ENCODE results near the gene CYP4B1. TPM values are rescaled to one million over a fixed set of nuclear protein-coding genes. Genes with fewer than 3 reads are reported as not detected.

CYP4B1 gene
- total and polyA plus RNA-seq, 10 of the 15 experiments (the other 5 are each of a cell fraction or from before 2014, with no cell fraction given) = 0.38 TPM; not detected in 9

DNA sequence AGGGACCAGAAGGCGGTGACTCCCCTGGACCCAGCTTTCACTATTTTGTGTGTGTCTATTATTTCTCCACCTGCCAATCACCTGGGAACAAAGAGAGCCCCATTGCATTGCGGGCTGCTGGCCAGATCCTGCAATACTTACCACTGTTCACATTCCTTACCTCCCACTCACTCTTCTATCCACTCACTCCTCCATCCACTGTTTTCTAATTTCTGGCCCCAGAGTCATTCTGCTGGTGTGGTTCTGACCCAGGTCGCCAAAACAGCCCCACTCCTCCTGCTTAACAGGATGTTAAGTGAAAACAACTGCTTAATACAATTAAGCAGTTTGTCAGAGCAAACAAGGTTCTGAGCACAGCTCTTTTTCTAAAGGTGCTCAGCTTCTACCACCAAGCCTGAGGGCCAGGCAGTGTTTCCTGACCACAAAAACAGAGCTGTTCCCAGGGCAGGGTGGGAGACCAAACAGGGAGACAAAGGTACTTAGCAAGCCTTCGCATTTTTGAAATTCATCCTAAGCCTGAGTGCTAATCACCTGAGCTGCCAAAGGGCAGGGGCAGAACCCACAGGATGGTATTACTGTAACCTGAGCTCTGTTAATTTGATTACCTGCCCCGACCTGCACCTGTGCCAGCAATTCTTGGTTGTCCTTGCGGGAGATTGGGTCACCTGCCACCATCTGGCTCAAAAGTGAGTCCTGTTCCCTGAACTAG, 41.4 kb upstream of the CYP4B1 start (continued):
- TF ChIP-seq, protein P1, sequence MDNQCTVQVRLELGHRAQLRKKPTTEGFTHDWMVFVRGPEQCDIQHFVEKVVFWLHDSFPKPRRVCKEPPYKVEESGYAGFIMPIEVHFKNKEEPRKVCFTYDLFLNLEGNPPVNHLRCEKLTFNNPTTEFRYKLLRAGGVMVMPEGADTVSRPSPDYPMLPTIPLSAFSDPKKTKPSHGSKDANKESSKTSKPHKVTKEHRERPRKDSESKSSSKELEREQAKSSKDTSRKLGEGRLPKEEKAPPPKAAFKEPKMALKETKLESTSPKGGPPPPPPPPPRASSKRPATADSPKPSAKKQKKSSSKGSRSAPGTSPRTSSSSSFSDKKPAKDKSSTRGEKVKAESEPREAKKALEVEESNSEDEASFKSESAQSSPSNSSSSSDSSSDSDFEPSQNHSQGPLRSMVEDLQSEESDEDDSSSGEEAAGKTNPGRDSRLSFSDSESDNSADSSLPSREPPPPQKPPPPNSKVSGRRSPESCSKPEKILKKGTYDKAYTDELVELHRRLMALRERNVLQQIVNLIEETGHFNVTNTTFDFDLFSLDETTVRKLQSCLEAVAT (IDR thresholded peaks at IDR 0.05) = no peak

DNA sequence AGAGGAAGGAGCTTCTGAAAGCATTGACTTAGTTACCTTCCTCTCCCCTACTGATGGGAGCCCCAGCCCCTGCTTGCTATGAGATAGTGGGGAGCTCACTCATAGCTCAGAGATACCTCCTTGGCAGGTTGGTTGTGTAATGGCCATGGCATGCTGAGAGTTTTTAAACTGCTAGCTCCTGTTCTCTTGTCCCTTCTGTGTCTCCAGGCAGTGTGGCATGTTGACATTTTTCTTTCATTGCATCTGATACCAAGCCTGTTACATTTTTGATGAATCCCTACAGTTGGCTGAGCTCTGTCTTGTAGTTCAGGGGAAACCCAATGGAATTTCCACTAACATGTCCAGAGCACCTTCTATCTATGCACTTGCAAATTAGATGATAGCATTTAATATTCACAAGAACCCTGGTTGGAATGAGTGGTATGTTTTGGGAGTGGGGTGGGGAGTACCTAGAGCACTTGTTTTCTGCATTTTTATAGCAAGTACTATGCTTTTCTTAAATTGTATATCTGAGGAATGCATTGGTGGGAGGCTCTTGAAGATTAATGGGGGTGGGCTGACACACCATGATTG, 40.8 kb upstream of the CYP4B1 start:
- in situ Hi-C loops (cut with MboI) (no loop called here), intact Hi-C loops (cut with micrococcal nuclease; ENCODE audit: unreplicated experiment) (no loop called here)
- RAD21 ChIA-PET (ENCODE audit: unreplicated experiment) = no interaction called here
- TF ChIP-seq, protein P2, sequence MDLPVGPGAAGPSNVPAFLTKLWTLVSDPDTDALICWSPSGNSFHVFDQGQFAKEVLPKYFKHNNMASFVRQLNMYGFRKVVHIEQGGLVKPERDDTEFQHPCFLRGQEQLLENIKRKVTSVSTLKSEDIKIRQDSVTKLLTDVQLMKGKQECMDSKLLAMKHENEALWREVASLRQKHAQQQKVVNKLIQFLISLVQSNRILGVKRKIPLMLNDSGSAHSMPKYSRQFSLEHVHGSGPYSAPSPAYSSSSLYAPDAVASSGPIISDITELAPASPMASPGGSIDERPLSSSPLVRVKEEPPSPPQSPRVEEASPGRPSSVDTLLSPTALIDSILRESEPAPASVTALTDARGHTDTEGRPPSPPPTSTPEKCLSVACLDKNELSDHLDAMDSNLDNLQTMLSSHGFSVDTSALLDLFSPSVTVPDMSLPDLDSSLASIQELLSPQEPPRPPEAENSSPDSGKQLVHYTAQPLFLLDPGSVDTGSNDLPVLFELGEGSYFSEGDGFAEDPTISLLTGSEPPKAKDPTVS (IDR thresholded peaks at IDR 0.05; ENCODE audit: low read depth, low read length) = no peak
- TF ChIP-seq CREB1 (IDR thresholded peaks at IDR 0.05; ENCODE audit: low read depth) (no peak), RAD51 (IDR thresholded peaks at IDR 0.05) (no peak), EGR1 (IDR thresholded peaks at IDR 0.05; ENCODE audit: borderline replicate concordance in 1 of 2, low read depth in 2 of 2, low read length in 2 of 2) (no peak), GABPA (IDR thresholded peaks at IDR 0.05; ENCODE audit: low read depth) (no peak), JUND (IDR thresholded peaks at IDR 0.05; ENCODE audit: low read depth, low read length) (no peak), PML (IDR thresholded peaks at IDR 0.05; ENCODE audit: low read length) (no peak), ESRRA (IDR thresholded peaks at IDR 0.05; ENCODE audit: low read length) (no peak), NBN (IDR thresholded peaks at IDR 0.05) (no peak)
- TF ChIP-seq, protein P3, sequence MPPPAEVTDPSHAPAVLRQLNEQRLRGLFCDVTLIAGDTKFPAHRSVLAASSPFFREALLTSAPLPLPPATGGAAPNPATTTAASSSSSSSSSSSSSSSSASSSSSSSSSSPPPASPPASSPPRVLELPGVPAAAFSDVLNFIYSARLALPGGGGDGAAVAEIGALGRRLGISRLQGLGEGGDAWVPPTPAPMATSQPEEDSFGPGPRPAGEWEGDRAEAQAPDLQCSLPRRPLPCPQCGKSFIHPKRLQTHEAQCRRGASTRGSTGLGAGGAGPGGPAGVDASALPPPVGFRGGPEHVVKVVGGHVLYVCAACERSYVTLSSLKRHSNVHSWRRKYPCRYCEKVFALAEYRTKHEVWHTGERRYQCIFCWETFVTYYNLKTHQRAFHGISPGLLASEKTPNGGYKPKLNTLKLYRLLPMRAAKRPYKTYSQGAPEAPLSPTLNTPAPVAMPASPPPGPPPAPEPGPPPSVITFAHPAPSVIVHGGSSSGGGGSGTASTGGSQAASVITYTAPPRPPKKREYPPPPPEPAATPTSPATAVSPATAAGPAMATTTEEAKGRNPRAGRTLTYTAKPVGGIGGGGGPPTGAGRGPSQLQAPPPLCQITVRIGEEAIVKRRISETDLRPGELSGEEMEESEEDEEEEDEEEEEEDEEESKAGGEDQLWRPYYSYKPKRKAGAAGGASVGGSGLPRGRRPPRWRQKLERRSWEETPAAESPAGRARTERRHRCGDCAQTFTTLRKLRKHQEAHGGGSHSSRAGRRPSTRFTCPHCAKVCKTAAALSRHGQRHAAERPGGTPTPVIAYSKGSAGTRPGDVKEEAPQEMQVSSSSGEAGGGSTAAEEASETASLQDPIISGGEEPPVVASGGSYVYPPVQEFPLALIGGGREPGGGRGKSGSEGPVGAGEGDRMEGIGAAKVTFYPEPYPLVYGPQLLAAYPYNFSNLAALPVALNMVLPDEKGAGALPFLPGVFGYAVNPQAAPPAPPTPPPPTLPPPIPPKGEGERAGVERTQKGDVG (CRISPR knock-in tag; IDR thresholded peaks at IDR 0.05) = no peak
- TF ChIP-seq, protein P4, sequence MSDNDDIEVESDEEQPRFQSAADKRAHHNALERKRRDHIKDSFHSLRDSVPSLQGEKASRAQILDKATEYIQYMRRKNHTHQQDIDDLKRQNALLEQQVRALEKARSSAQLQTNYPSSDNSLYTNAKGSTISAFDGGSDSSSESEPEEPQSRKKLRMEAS (IDR thresholded peaks at IDR 0.05; ENCODE audit: low read depth, low read length) = no peak
- no peak overlapping the region for H3K27ac ChIP-seq (ENCODE audit: control insufficient read depth, insufficient read depth)
- FAIRE-seq (no peak), ATAC-seq (no peak), DNase-seq (ENCODE audit: low read depth, low spot score) (no peak)
- no peaks in the 10 kb centered on the region for H4K20me1 ChIP-seq (ENCODE audit: control insufficient read depth, insufficient read depth)
- H3K9ac ChIP-seq (ENCODE audit: control insufficient read depth, insufficient read depth, low read length) = no peak overlapping the region
- H3K4me2 ChIP-seq (ENCODE audit: control insufficient read depth, insufficient read depth) = no peak overlapping the region
- H3K4me1 ChIP-seq (ENCODE audit: control insufficient read depth, insufficient read depth, low read length) = no peaks in the 10 kb centered on the region
- H3K4me3 ChIP-seq = no peak overlapping the region
- no peaks in the 10 kb centered on the region; a peak in 1 of 4 replicates for H3K27me3 ChIP-seq (replicated peaks in 1 of 2; ENCODE audit: control insufficient read depth in 2 of 2, insufficient read depth in 2 of 2, low read length in 1 of 2)
- SMC1A ChIA-PET (ENCODE audit: uncharacterized antibody, unreplicated experiment) = interaction anchor here (0.6 kb wide), 1 partner anchor 265 kb away, joined by 3 read pairs; no protein-coding TSS in a partner anchor
- no TSS peak for BruUV-seq (replicated peaks)
- CTCF ChIA-PET = interaction anchor here (0.9 kb wide), 1 partner anchor 11 kb away, joined by 3 read pairs; no protein-coding TSS in a partner anchor
- H3K79me2 ChIP-seq (ENCODE audit: control insufficient read depth, insufficient read depth, low read length) = no peaks in the 10 kb centered on the region
- H3K9me3 ChIP-seq (replicated peaks; ENCODE audit: control insufficient read depth, insufficient read depth, low read length) = no peaks in the 10 kb centered on the region
- POLR2A ChIA-PET = no interaction called here
- no peak overlapping the region for H2AFZ ChIP-seq (ENCODE audit: control insufficient read depth, low read depth, low read length)
- no peaks in the 10 kb centered on the region for H3K36me3 ChIP-seq (ENCODE audit: control insufficient read depth in 2 of 2, insufficient read depth in 2 of 2, low read length in 1 of 2)

Data from GM12878 (cell line).